Stomach (tissue), 9 donors: ENCODE measurements around the gene B9D2. TPM values are rescaled to one million over a fixed set of nuclear protein-coding genes. Genes with fewer than 3 reads are reported as not detected.

ENCODE experiments used
- DNase-seq, 2 donors: peaks; one replicate each; pipeline versions ENCODE4 v3.0.0 to v3.0.0-alpha.2; 2013 to 2019
- H3K27ac ChIP-seq, 5 donors: fragments of 200-600 bp in 4 of 5; sonication (generic) in 4 of 5; one replicate each; pipeline ENCODE4 v1.5.1; 2013 to 2019; ENCODE audit warnings: mild to moderate bottlenecking in 1 of 5, moderate library complexity in 1 of 5
- H3K27me3 ChIP-seq, 3 donors: fragments of 200-600 bp; sonication (generic); one replicate each; pipeline ENCODE4 v1.5.1; 2017 to 2019; ENCODE audit warnings: mixed run types in 1 of 3
- H3K36me3 ChIP-seq, 4 donors: fragments of 200-600 bp; sonication (generic); 1 replicate in 3 of 4; 2 replicates in 1 of 4; pipeline ENCODE4 v1.5.1; 2016 to 2019
- H3K4me1 ChIP-seq, 4 donors: fragments of 200-600 bp; sonication (generic); one replicate each; pipeline ENCODE4 v1.5.1; 2016 to 2019
- H3K4me3 ChIP-seq, 4 donors: fragments of 200-600 bp; sonication (generic) in 3 of 4; one replicate each; pipeline ENCODE4 v1.5.1; 2016 to 2019; ENCODE audit warnings: mild to moderate bottlenecking in 1 of 4
- H3K9me3 ChIP-seq, 4 donors: fragments of 200-600 bp; sonication (generic); one replicate each; pipeline ENCODE4 v1.5.1; 2016 to 2019
- CTCF ChIP-seq, 7 experiments: fragments of 450-650 bp in 4 of 7; fragments of 200-600 bp in 3 of 7; sonication (generic) in 3 of 7; IDR thresholded peaks; one replicate each; pipeline ENCODE4 v1.5.1; 2016 to 2019; ENCODE audit warnings: antibody characterized with exemption in 7 of 7, control low read depth in 2 of 7, mild to moderate bottlenecking in 1 of 7
- EP300 ChIP-seq: sonication (generic); formaldehyde crosslinking; IDR thresholded peaks from one replicate; pipeline ENCODE4 v1.6.1; 2017; ENCODE audit warnings: antibody characterized with exemption
- POLR2A ChIP-seq, 4 donors: fragments of 450-650 bp; IDR thresholded peaks; one replicate each; pipeline ENCODE4 v1.6.1; 2016; ENCODE audit warnings: antibody characterized with exemption in 4 of 4, control low read depth in 2 of 4, mild to moderate bottlenecking in 1 of 4, moderate library complexity in 1 of 4
- POLR2AphosphoS5 ChIP-seq, 3 donors: sonication (generic); formaldehyde crosslinking; IDR thresholded peaks; one replicate each; pipeline ENCODE4 v1.6.1; 2016; ENCODE audit warnings: antibody characterized with exemption in 3 of 3
- WGBS, 5 donors: extraction: QIAGEN DNeasy Blood & Tissue Kit in 3 of 5; methylation state at CpG; one replicate each; pipeline versions ENCODE4 v1.1.5 to v1.1.7; 2013 to 2018; 5-methylcytosine and 5-hydroxymethylcytosine counted together
- intact Hi-C: fragments of 100-400 bp; cut with DNase I; formaldehyde crosslinking; loops from one replicate; pipeline ENCODE4 v1.15.1; 2023; ENCODE audit warnings: low total_unique reads
- polyA plus RNA-seq, 3 donors: library from polyadenylated mRNA; stranded (reverse); fragments of 200-250 nt; gene quantifications; one replicate each; pipeline ENCODE4 v1.2.3, GENCODE V29; 2013
- total RNA-seq, 5 donors: library from RNA; depleted of rRNA; stranded (reverse); fragments of >200 nt; gene quantifications; one replicate each; pipeline versions ENCODE4 v1.1.0 to v1.2.3, GENCODE V29; 2014 to 2016
- donor health status: healthy with polysubstance abuse.
- donor health status: Bipolar disorder and iron deficiency.
- donor health status: healthy.

Gene B9D2
- total and polyA plus RNA-seq, 8 donors, result 0.58 to 20.3 (median 9.2) TPM; not detected in 1

- Histone ChIP-seq H3K27ac (peak within 1 kb of the TSS; percentile 93 to 98 (median 95)), H3K27me3 (no peaks in the 10 kb centered on the region), H3K36me3 (peaks cover 27 to 59% (median 56%) of the 10 kb centered on the region in 4 donors), H3K4me3 (peak within 1 kb of the TSS; percentile 62 to 76 (median 64)), H3K4me1 (peaks cover 34 to 73% (median 51%) of the 10 kb centered on the region in 4 donors), H3K9me3 (no peaks in the 10 kb centered on the region)
- no peak for TF ChIP-seq EP300
- TF ChIP-seq CTCF (IDR thresholded peaks at IDR 0.05), result peak in 1 of 7 experiments; percentile 26
- peak; percentile 55 to 90 (median 75) for TF ChIP-seq POLR2AphosphoS5 (IDR thresholded peaks at IDR 0.05)
- TF ChIP-seq POLR2A (IDR thresholded peaks at IDR 0.05), result peak in 1 of 4 donors; percentile 16
- peak; percentile 89 to 96 for DNase-seq
- intact Hi-C loops, result loop anchor here (10.0 kb wide), 1 partner anchor 45 kb away; the partner anchor contains the start of gene HNRNPUL1
- 0 to 1% (median 0%) methylated on average over 35 to 47 of the region's 47 CpGs for WGBS, 5 donors
These were observed 53.7 kb downstream of the B9D2 start, which contains the start of gene CCDC97 for GRCh38 chr19:41310033-41310831. TSS of gene CCDC97 (plus strand) at chr19:41310172. CDS start at chr19:41310311, 139 bp downstream.

- no peak for DNase-seq
- no peak for TF ChIP-seq EP300
- no peak for TF ChIP-seq POLR2A (IDR thresholded peaks at IDR 0.05)
- TF ChIP-seq CTCF (IDR thresholded peaks at IDR 0.05), result no peak
- no peak for TF ChIP-seq POLR2AphosphoS5 (IDR thresholded peaks at IDR 0.05)
- Histone ChIP-seq H3K27me3 (no peaks in the 10 kb centered on the region), H3K36me3 (peaks cover 33 to 59% (median 57%) of the 10 kb centered on the region in 4 donors), H3K4me1 (peaks cover 34 to 76% (median 51%) of the 10 kb centered on the region in 4 donors), H3K27ac (peak overlapping the region; percentile 93 to 98 (median 95)), H3K4me3 (peak overlapping the region; percentile 62 to 76 (median 64)), H3K9me3 (no peaks in the 10 kb centered on the region)
- intact Hi-C loops, result loop anchor here (5.0 to 10.0 kb wide), 2 partner anchors 45 to 107 kb away; partner anchors contain the start of gene HNRNPUL1
- 4 to 10% (median 6%) methylated on average over 26 of the region's 26 CpGs for WGBS, 5 donors
These were observed 54.5 kb downstream of the B9D2 start for GRCh38 chr19:41309180-41310032.

- Histone ChIP-seq H3K36me3 (peaks cover 41 to 59% (median 57%) of the 10 kb centered on the region in 4 donors), H3K9me3 (no peaks in the 10 kb centered on the region), H3K4me1 (peaks cover 34 to 84% (median 51%) of the 10 kb centered on the region in 4 donors), H3K4me3 (peak overlapping the region; percentile 62 to 76 (median 64)), H3K27me3 (no peaks in the 10 kb centered on the region), H3K27ac (peak overlapping the region; percentile 93 to 98 (median 95))
- 14 to 20% (median 17%) methylated on average over 8 of the region's 8 CpGs for WGBS, 5 donors
- DNase-seq, result peak; percentile 96 to 98
- TF ChIP-seq POLR2A (IDR thresholded peaks at IDR 0.05) (no peak), POLR2AphosphoS5 (IDR thresholded peaks at IDR 0.05) (peak; percentile 47 to 88 (median 70)), CTCF (IDR thresholded peaks at IDR 0.05) (peak in 6 of 7 experiments; percentile 89 to 99 (median 99)), EP300 (no peak)
- intact Hi-C loops, result loop anchor here (5.0 kb wide), 1 partner anchor 106 kb away; no protein-coding TSS in a partner anchor
These were observed 55.3 kb downstream of the B9D2 start for GRCh38 chr19:41308450-41309179.
